BJ (cell line): ENCODE results near the gene APOA5. TPM values are rescaled to one million over a fixed set of nuclear protein-coding genes. Genes with fewer than 3 reads are reported as not detected.

Source experiments
- CTCF ChIA-PET: fragments of 350-600 bp; formaldehyde crosslinking; extraction: SDS; loops from one replicate; lab custom pipeline; 2021; ENCODE audit warnings: antibody characterized with exemption, inconsistent platforms; lab: Yijun Ruan, JAX
- POLR2A ChIA-PET: fragments of 300-600 bp; sonication (Branson Sonifier 250); formaldehyde crosslinking; extraction: SDS; loops from one replicate; lab custom pipeline; 2021; ENCODE audit warnings: antibody characterized with exemption; lab: Charles Lee
- DNase-seq: peaks from one replicate; pipeline ENCODE4 v3.0.0-alpha.2; 2011; ENCODE audit warnings: low read depth
- H3K27me3 ChIP-seq: 2 replicates; pipeline ENCODE4 v1.6.0; 2011; ENCODE audit warnings: low read length; ENCODE audit not compliant: control insufficient read depth, insufficient read depth
- H3K36me3 ChIP-seq: 2 replicates; pipeline ENCODE4 v1.5.1; 2011; ENCODE audit warnings: low read length; ENCODE audit not compliant: control insufficient read depth, insufficient read depth
- H3K4me3 ChIP-seq: 2 replicates; pipeline ENCODE4 v1.5.1; 2011; ENCODE audit warnings: low read depth, mild to moderate bottlenecking, control low read depth, low read length
- CTCF ChIP-seq: IDR thresholded peaks from 2 replicates; pipeline ENCODE4 v1.5.1; 2011; ENCODE audit warnings: low read depth, mild to moderate bottlenecking, control low read depth, inconsistent platforms, low read length, moderate library complexity; ENCODE audit not compliant: insufficient read depth
- polyA plus RNA-seq: library from polyadenylated mRNA; depleted of rRNA; stranded (reverse); fragments of >200 nt; gene quantifications from 2 replicates; pipeline ENCODE4 v1.2.3, GENCODE V29; 2011

APOA5 gene
- polyA plus RNA-seq, 1 experiment, result not detected

- no peak overlapping the region for H3K4me3 ChIP-seq
- H3K36me3 ChIP-seq, result no peaks in the 10 kb centered on the region
- CTCF ChIA-PET, result interaction anchor here (2.2 kb wide), 1 partner anchor 9 kb away, joined by 5 read pairs; the partner anchor contains the start of gene ZPR1
- no peak for DNase-seq
- TF ChIP-seq CTCF, result no peak
- POLR2A ChIA-PET, result no interaction called here
- peaks cover 2% of the 10 kb centered on the region for H3K27me3 ChIP-seq
Observed at GRCh38 chr11:116796548-116796947, 4.9 kb upstream of the APOA5 start.

DNA sequence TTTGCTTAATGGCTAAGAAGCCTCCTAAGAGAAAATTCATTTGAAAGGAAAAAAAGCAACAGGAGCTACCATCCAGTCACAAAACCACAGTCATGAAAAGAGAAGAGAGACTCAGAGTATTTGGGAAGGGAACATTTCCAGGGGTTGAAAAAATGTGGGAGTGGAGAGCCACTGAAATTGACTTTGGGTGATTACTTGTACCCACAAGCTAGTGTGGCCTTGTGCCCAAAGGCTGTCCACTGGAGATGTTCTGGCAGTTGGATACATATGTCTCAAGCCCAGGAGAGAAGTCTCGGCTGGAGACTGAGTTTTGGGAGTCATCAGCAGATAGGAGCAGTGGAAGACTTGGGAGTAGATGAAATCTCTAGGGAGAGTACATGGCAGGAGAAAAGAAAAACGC is 3.2 kb upstream of the APOA5 start:
- no peak overlapping the region for H3K4me3 ChIP-seq
- no peak for DNase-seq
- peaks cover 2% of the 10 kb centered on the region for H3K27me3 ChIP-seq
- CTCF ChIA-PET, result interaction anchor here (1.0 to 9.6 kb wide), 3 partner anchors 8 to 312 kb away, joined by 3 to 165 read pairs (median 5); partner anchors contain the start of gene ZPR1
- H3K36me3 ChIP-seq, result no peaks in the 10 kb centered on the region
- POLR2A ChIA-PET, result no interaction called here
- TF ChIP-seq CTCF, result no peak

GRCh38 chr11:116793772-116794097 is 2.1 kb upstream of the APOA5 start:
- Histone ChIP-seq H3K4me3 (no peak overlapping the region), H3K36me3 (no peaks in the 10 kb centered on the region), H3K27me3 (no peaks in the 10 kb centered on the region)
- ChIA-PET CTCF (interaction anchor here (0.6 to 9.6 kb wide), 5 partner anchors 25 to 313 kb away, joined by 3 to 165 read pairs (median 3); partner anchors contain the start of gene SIK3), POLR2A (interaction anchor here (0.6 kb wide), 1 partner anchor 508 kb away, joined by 3 read pairs; no protein-coding TSS in a partner anchor)
- DNase-seq, result no peak
- TF ChIP-seq CTCF, result no peak

DNA sequence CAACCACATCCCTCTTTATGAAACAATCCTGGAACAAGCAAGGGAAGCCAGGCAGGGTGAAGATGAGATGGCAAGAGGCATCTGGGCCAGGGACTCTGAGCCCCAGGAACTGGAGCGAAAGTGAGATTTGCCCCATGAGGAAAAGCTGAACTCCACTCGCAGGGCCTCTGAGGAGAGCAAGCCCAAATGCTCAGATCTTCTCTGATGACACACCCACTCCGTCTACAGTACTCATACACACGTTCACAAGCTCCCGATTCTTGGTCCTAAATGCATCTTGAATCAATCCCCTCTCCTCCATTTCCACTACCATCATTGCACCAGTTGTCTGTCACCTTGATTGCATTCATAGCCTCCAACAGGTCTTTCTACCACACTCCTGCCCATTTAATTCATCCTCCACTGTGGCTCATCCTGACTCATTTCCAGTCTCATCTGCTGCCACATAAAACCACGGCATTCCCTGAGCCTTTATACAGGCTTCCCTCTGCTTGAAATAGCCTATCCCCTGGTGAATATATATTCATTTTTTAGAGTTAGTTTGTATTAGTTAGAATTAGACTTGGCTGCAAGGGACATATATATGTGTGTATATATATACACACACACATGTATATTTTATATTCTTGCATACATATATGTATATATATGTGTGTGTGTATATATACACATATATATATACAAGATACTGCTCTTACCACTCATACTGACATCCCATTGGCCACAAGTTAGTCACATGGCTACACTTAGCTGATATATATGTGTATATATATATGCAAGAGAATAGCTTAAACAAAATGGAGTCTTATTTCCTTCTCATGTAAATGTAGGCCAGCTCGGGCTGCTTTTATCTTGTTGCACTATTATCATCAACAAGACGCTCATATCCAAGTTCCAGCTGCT is 1.4 kb upstream of the APOA5 start:
- ChIA-PET CTCF (interaction anchor here (0.6 to 9.6 kb wide), 8 partner anchors 24 to 314 kb away, joined by 3 to 165 read pairs (median 4); partner anchors contain the start of genes APOA1 and SIK3), POLR2A (interaction anchor here (0.6 kb wide), 2 partner anchors 138 to 509 kb away, joined by 3 to 20 read pairs; no protein-coding TSS in a partner anchor)
- H3K4me3 ChIP-seq, result no peak overlapping the region
- TF ChIP-seq CTCF, result no peak
- DNase-seq, result peak; percentile 31
- no peaks in the 10 kb centered on the region for H3K27me3 ChIP-seq
- no peaks in the 10 kb centered on the region for H3K36me3 ChIP-seq
